Effector memory CD8-positive, alpha-beta T cell (primary cell): ENCODE data around the gene RTL3.

Source experiments
- ATAC-seq: fragments of 150-1000 bp; cut with Tn5 transposase; replicated peaks from 2 replicates; pipeline ENCODE4 v1.10.0; 2021; ENCODE audit warnings: mild to moderate bottlenecking, moderate library complexity
- DNase-seq, 3 experiments: peaks; one replicate each; pipeline ENCODE4 v3.0.0; 2021
- H3K27ac Mint-ChIP-seq, 2 donors: one replicate each; pipeline ENCODE4 v1.8.0; 2022; ENCODE audit warnings: mild to moderate bottlenecking in 2 of 2, mixed read lengths in 2 of 2, moderate library complexity in 2 of 2
- H3K27me3 Mint-ChIP-seq, 2 donors: one replicate each; pipeline ENCODE4 v1.8.0; 2022; ENCODE audit warnings: mixed read lengths in 2 of 2
- H3K36me3 Mint-ChIP-seq: one replicate; pipeline ENCODE4 v1.8.0; 2022; ENCODE audit warnings: mild to moderate bottlenecking, moderate library complexity, mixed read lengths; ENCODE audit not compliant: insufficient read depth
- H3K4me1 Mint-ChIP-seq, 2 donors: one replicate each; pipeline ENCODE4 v1.8.0; 2022; ENCODE audit warnings: low read depth in 2 of 2, mixed read lengths in 2 of 2
- H3K4me3 Mint-ChIP-seq, 2 donors: one replicate each; pipeline ENCODE4 v1.8.0; 2022; ENCODE audit warnings: mild to moderate bottlenecking in 2 of 2, mixed read lengths in 2 of 2, moderate library complexity in 2 of 2
- H3K9me3 Mint-ChIP-seq, 2 donors: one replicate each; pipeline ENCODE4 v1.8.0; 2022; ENCODE audit warnings: mixed read lengths in 2 of 2
- total RNA-seq, 9 experiments: gene quantifications; one replicate each; lab custom pipeline; 2026; lab: John Stamatoyannopoulos, UW

The RTL3 gene, protein sequence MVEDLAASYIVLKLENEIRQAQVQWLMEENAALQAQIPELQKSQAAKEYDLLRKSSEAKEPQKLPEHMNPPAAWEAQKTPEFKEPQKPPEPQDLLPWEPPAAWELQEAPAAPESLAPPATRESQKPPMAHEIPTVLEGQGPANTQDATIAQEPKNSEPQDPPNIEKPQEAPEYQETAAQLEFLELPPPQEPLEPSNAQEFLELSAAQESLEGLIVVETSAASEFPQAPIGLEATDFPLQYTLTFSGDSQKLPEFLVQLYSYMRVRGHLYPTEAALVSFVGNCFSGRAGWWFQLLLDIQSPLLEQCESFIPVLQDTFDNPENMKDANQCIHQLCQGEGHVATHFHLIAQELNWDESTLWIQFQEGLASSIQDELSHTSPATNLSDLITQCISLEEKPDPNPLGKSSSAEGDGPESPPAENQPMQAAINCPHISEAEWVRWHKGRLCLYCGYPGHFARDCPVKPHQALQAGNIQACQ
- total RNA-seq = 0 reads per million in 9 experiments

DNA sequence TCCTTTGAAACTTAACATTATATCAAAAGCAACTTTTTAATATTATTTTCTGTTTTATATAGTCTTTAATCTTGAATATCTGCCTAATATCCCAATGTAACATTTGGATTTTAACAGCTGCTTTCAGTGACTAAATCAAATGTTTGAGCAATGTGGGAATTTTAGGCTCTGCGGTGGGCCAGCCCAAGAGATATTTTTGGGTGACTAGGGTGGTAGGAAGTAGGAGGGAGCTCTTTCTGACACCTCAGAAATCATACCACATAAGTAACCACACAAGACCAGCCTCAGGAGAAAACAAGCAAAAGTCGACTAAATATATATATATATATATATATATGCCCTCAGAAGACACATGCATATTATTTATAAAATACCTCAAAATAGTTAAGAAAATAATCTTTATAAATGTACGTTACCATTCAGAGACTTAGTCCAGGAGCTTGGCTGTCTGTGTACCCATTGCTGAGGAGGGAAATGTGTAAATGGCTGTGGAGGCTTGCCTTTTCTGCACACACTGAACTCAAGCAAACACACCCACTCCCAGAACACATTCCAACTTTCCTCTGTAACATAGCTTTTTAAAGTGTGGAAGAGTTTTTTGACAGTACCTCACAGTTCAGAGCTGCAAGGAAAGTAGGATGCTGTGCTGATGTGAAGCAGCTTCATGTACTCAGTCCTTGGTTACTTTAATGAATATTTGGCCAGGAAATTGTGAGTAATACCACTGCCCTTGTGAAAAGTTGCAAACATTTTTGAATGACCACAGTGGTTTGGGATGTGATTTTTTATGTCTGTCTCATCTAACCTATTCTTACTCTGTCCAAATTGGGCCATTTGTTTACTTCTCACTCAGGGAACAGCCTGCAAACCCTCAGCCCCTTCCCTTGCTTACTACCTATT is at the start of gene RTL3:
Gene RTL3, minus strand, starts transcription at position 484 of the 900 bp plus-strand sequence. CDS start 908 bp downstream, outside the sequence.
- H3K4me1 Mint-ChIP-seq = peaks cover 4 to 9% of the 10 kb centered on the region in 2 donors
- H3K27ac Mint-ChIP-seq = no peak within 1 kb of the TSS
- H3K4me3 Mint-ChIP-seq = peak within 1 kb of the TSS; percentile 65
- H3K36me3 Mint-ChIP-seq = peaks cover 3% of the 10 kb centered on the region
- ATAC-seq (peak; percentile 83), DNase-seq (no peak)
- no peaks in the 10 kb centered on the region for H3K9me3 Mint-ChIP-seq
- no peaks in the 10 kb centered on the region for H3K27me3 Mint-ChIP-seq

DNA sequence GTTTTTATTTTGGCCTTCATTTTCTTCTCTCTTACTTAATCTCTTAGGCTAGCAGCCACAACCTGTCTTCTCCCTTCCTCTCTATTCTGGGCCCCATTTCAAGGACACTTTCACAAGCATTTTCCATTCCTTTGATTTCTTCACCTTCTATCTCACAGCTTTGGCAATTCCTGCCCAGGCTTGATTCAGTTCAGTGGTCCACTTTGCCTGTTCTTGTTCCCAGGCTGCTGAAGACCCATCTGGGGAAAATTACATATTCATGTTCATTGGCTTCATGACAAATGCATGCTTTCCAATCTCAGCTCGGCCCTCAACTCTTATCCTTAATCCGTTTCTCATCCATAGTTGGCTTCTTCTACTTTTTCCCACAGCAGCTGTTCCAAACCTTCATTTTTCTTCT is 49.7 kb upstream of the RTL3 start:
- Mint-ChIP-seq H3K9me3 (no peaks in the 10 kb centered on the region), H3K27ac (peak overlapping the region in 1 of 2 donors; percentile 20), H3K4me3 (no peak overlapping the region), H3K27me3 (no peaks in the 10 kb centered on the region), H3K4me1 (no peaks in the 10 kb centered on the region), H3K36me3 (no peaks in the 10 kb centered on the region)
- no peak for DNase-seq
- ATAC-seq = no peak

DNA sequence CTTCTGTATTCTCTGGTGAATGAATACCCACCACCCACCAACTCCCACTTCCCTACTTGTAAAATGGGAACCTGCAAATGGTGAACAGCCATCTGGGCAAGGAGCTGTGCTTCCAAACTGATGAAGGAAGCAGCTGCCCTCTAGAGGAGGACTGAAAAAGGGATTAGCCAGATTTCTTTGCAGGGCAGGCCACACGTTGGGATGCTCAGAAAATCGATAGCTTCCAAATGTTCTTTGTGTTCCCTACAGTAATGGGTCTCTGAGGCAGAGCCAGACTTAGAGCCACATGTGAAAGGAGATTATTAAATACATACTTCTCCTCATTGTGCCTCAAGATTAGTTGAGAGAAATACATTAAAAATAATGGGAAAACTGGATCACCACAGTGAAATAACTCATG is 49.1 kb upstream of the RTL3 start:
- no peak for DNase-seq
- Mint-ChIP-seq H3K4me3 (no peak overlapping the region), H3K4me1 (no peaks in the 10 kb centered on the region), H3K36me3 (no peaks in the 10 kb centered on the region), H3K27ac (no peak overlapping the region), H3K9me3 (no peaks in the 10 kb centered on the region), H3K27me3 (no peaks in the 10 kb centered on the region)
- ATAC-seq = no peak

DNA sequence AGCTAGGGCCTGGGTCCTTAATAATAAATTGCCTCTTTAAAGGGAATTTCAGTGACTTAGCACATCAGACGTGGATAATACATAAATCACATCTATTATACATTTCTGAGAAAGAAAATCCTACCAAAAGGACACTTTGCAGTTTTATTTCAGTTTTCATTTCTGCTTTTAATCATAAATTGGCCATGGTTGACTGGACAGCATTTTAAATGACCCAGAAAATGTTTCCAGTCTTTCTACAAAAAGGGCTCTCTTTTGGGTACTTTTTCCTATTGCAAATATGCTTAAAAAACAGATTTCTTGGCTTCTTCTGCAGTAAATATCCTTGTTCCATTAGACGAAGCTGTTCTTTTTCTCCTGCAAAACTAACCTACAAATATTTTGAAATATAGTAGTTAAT is 46.9 kb upstream of the RTL3 start:
- DNase-seq = no peak

DNA sequence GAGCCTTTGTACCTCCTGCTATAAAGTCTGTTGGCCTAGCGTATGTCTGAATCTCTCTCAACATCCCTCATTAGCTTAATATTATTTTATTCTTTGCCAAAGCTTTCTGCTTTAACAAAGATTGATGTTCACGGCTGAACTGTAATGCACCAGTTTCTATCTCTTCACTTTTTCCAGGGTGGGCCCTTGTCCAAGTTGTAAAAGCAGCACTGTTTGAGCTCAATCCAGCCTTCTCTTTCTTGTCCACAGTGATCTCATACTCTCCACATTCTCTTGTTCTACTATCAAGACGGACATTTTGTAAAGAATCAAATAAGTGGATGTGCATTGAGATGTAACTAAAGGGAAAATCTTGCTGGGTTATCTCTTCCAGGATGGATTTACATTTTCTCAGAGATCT is 34.4 kb upstream of the RTL3 start:
- Mint-ChIP-seq H3K4me3 (no peak overlapping the region), H3K27ac (no peak overlapping the region)

More for the DNA sequence above, 46.9 kb upstream of the RTL3 start:
- no peak for ATAC-seq
- Mint-ChIP-seq H3K27me3 (no peaks in the 10 kb centered on the region), H3K36me3 (no peaks in the 10 kb centered on the region), H3K9me3 (no peaks in the 10 kb centered on the region), H3K4me1 (no peaks in the 10 kb centered on the region), H3K27ac (no peak overlapping the region), H3K4me3 (no peak overlapping the region)

DNA sequence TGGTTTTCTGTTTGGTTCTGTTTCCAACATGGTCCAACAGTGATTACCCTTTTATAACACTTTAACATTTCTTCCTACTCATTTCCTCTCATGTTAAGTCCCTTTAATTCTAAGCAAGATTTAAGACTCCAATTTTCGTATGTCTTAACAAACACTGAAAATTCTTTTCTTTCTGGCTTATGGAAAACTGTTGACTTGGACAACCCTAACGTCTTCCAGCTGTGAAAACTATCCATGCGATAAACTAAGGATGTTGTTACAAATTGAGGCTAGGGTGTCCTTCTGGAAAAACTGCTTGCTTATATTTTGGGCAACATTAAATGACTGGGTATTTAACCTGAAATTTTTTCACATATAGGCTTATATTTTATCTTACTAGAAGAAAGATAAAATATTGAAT is 33.9 kb upstream of the RTL3 start:
- no peaks in the 10 kb centered on the region for H3K27me3 Mint-ChIP-seq
- no peak overlapping the region for H3K4me3 Mint-ChIP-seq
- H3K4me1 Mint-ChIP-seq = no peaks in the 10 kb centered on the region

More for the DNA sequence above, 34.4 kb upstream of the RTL3 start:
- no peaks in the 10 kb centered on the region for H3K36me3 Mint-ChIP-seq
- no peak for DNase-seq
- no peaks in the 10 kb centered on the region for H3K9me3 Mint-ChIP-seq
- H3K4me1 Mint-ChIP-seq = no peaks in the 10 kb centered on the region
- H3K27me3 Mint-ChIP-seq = no peaks in the 10 kb centered on the region
- no peak for ATAC-seq

DNA sequence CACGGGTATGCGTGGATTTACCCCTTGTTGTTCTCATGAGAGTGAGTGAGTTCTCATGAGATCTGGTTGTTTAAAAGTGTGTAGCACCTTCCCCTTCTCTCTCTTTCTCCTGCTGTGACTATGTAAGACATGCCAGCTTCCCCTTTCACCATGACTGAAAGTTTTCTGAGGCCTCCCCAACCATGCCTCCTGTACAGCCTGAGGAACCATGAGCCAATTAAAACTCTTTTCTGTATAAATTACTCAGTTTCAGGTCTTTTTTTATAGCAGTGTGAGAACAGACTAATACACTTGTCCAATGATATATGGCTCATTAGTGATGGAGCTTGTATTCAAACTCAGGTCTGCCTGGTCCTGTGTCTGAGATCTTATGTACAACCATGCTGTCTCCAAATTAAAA is 28.5 kb upstream of the RTL3 start:
- no peak overlapping the region for H3K4me3 Mint-ChIP-seq
- H3K9me3 Mint-ChIP-seq = no peaks in the 10 kb centered on the region
- ATAC-seq = no peak
- H3K27me3 Mint-ChIP-seq = no peaks in the 10 kb centered on the region
- H3K36me3 Mint-ChIP-seq = no peaks in the 10 kb centered on the region
- H3K4me1 Mint-ChIP-seq = no peaks in the 10 kb centered on the region
- no peak for DNase-seq
- no peak overlapping the region for H3K27ac Mint-ChIP-seq

More for the DNA sequence above, 33.9 kb upstream of the RTL3 start:
- no peak for ATAC-seq
- Mint-ChIP-seq H3K9me3 (no peaks in the 10 kb centered on the region), H3K36me3 (no peaks in the 10 kb centered on the region), H3K27ac (no peak overlapping the region)
- DNase-seq = no peak

DNA sequence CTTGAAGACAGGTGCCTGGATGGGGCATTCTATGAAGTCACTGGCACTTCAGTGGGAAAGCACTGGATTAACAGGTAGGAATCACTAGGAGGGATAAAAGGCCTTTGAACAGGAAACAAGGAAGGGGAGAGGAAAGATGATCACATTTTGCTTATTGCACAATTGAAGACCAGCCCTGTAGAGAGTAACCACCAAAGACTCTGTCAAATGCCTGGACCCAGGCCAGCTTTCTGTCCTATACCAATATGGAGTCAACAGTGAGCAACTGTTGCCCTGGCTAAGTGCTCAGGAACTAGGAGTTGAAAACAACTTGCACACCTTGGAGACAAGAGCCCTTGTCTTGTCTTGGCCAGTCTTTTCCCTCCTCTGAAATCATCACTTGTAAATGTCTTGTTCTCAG is 14.1 kb upstream of the RTL3 start:
- H3K4me3 Mint-ChIP-seq = no peak overlapping the region
- H3K27me3 Mint-ChIP-seq = no peaks in the 10 kb centered on the region
- no peaks in the 10 kb centered on the region for H3K9me3 Mint-ChIP-seq
- no peak overlapping the region for H3K27ac Mint-ChIP-seq
- no peaks in the 10 kb centered on the region for H3K4me1 Mint-ChIP-seq
- ATAC-seq = no peak
- no peaks in the 10 kb centered on the region for H3K36me3 Mint-ChIP-seq
- no peak for DNase-seq

DNA sequence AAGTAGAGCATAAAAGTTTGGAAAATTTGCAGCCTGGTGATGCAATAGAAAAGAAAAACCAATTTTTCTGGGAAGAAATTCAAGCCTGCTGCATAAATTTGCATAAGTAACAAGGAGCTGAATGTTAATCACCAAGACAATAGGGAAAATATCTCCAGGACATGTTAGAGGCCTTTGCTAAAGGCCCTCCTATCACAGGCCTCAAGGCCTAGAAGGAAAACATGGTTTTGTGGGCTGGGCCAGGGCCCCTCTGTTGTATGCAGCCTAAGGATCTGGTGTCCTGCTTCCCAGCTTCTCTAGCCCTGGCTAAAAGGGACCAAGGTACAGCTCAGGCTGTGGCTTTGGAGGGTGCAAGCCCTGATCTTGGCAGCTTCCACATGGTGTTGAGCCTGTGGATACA is 6.2 kb upstream of the RTL3 start:
- no peak overlapping the region for H3K4me3 Mint-ChIP-seq
- H3K27me3 Mint-ChIP-seq = no peaks in the 10 kb centered on the region
- no peaks in the 10 kb centered on the region for H3K4me1 Mint-ChIP-seq
- no peaks in the 10 kb centered on the region for H3K9me3 Mint-ChIP-seq
- ATAC-seq (no peak), DNase-seq (no peak)
- no peak overlapping the region for H3K27ac Mint-ChIP-seq
- H3K36me3 Mint-ChIP-seq = no peaks in the 10 kb centered on the region

DNA sequence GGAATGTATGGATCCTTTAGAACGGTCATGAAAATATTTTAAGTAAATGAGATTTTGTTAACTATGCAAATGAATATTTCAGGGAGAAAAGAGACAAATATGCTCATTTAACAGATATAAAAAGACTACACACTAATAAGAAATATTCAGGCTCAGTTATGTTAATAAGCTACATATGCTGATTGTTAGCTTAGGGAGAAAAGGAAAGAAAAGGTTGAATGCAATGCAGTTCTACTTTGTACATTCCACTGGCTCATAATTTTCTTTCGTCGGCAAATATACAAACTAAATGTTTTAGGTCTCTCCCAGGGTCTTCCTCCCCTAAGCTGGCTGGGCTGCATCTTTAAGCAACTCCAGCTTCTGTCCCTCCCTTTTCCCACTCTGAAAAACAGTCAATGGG is 2.7 kb upstream of the RTL3 start:
- ATAC-seq (no peak), DNase-seq (no peak)
- no peaks in the 10 kb centered on the region for H3K27me3 Mint-ChIP-seq
- H3K4me1 Mint-ChIP-seq = peaks cover 4 to 7% of the 10 kb centered on the region in 2 donors
- no peak overlapping the region for H3K4me3 Mint-ChIP-seq
- H3K27ac Mint-ChIP-seq = no peak overlapping the region
- H3K36me3 Mint-ChIP-seq = peaks cover 3% of the 10 kb centered on the region
- H3K9me3 Mint-ChIP-seq = no peaks in the 10 kb centered on the region

DNA sequence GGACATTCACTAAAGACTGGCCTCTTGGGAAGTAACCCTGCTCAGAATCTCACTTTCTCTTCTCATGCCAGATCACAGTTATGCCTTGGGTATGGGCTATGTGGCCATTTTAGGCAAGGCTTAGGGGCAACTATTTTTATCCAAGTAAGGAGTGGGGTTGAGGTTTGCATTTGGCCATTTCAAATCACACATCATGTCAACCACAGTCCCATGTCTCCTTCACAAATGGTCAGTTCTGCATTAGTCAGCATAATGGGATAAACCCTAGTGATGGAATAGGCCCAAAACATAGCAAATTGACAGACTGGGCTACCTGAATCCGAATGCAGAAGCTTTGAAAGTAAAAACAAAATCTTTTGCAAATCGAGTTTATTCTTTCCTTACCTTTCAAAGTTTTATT is 827 bp upstream of the RTL3 start:
- H3K4me3 Mint-ChIP-seq = no peak overlapping the region
- DNase-seq (no peak), ATAC-seq (no peak)
- H3K36me3 Mint-ChIP-seq = peaks cover 3% of the 10 kb centered on the region
- H3K27ac Mint-ChIP-seq = no peak overlapping the region
- no peaks in the 10 kb centered on the region for H3K9me3 Mint-ChIP-seq
- no peaks in the 10 kb centered on the region for H3K27me3 Mint-ChIP-seq
- H3K4me1 Mint-ChIP-seq = peaks cover 4 to 7% of the 10 kb centered on the region in 2 donors

DNA sequence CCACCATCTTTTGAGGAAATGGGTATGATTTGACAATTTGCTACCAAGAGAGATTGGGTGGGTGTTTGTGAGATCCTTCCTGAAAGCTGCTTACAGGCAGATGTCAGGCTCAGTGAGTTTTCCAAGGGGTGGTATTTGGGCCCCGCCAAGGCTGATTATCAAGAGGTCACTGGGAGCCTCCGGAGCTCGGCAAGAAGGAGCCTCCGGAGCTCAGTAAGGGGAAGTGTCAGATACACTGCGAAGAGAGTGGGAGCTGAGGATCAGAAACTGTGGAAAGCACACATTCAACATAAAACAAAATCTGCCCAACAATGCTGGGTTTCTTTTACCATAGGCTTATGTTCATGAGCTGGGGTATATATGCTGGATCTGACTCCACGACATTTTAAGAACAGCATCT is 714 bp downstream of the RTL3 start:
- H3K27me3 Mint-ChIP-seq = no peaks in the 10 kb centered on the region
- ATAC-seq (no peak), DNase-seq (no peak)
- H3K27ac Mint-ChIP-seq = no peak overlapping the region
- H3K4me3 Mint-ChIP-seq = peak overlapping the region; percentile 65
- H3K36me3 Mint-ChIP-seq = peaks cover 3% of the 10 kb centered on the region
- H3K9me3 Mint-ChIP-seq = no peaks in the 10 kb centered on the region
- peaks cover 4 to 9% of the 10 kb centered on the region in 2 donors for H3K4me1 Mint-ChIP-seq

DNA sequence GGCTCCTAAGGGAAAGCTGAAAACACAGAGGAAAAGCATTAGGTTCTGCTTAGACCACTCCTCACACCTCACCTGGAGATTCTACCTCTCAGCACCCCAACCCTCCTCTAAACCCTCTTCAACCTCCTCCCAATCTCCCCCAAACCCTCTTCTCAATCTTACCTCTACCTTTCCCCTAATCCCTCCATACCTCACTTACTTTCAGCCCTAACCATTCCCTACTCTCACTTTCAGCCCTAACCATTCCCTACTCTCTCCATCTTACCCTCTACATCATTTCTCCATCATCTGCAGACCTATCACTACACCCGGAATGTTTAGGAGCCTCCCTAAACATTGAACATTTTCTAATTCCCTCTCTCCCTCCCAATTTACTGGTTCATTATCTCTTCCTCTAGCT is 3.5 kb downstream of the RTL3 start:
- Mint-ChIP-seq H3K4me3 (no peak overlapping the region), H3K27me3 (no peaks in the 10 kb centered on the region), H3K36me3 (peaks cover 3% of the 10 kb centered on the region), H3K27ac (no peak overlapping the region), H3K9me3 (no peaks in the 10 kb centered on the region), H3K4me1 (peaks cover 15 to 17% of the 10 kb centered on the region in 2 donors)
- DNase-seq (no peak), ATAC-seq (no peak)
